ENCODE results near the gene RHOXF1. TPM values are rescaled to one million over a fixed set of nuclear protein-coding genes. Genes with fewer than 3 reads are reported as not detected.

RHOXF1 gene
- total RNA-seq, 1 donor from 2014 or later, result not detected

- Histone ChIP-seq H3K9ac (ENCODE audit: low read length) (no peak overlapping the region), H4K20me1 (ENCODE audit: insufficient read depth, low read length) (no peaks in the 10 kb centered on the region), H3K4me1 (ENCODE audit: insufficient read depth, low read length) (no peaks in the 10 kb centered on the region), H3K27ac (ENCODE audit: low read depth, low read length) (no peak overlapping the region), H3K4me3 (ENCODE audit: insufficient read depth, low read depth, low read length) (no peak overlapping the region), H2AFZ (ENCODE audit: low read depth, low read length) (no peak overlapping the region), H3K79me2 (ENCODE audit: insufficient read depth, low read length) (no peaks in the 10 kb centered on the region), H3K4me2 (ENCODE audit: low read length) (no peak overlapping the region), H3K9me3 (ENCODE audit: insufficient read depth, low read depth, low read length) (no peaks in the 10 kb centered on the region), H3K36me3 (ENCODE audit: insufficient read depth, low read length) (no peaks in the 10 kb centered on the region), H3K27me3 (ENCODE audit: insufficient read depth, low read length) (no peaks in the 10 kb centered on the region)
- DNase-seq (ENCODE audit: low read depth) (no peak), FAIRE-seq (no peak)
- Mint-ChIP-seq H3K27ac (ENCODE audit: unreplicated experiment) (no peak overlapping the region), H3K36me3 (ENCODE audit: low read depth, unreplicated experiment) (no peaks in the 10 kb centered on the region), H3K27me3 (ENCODE audit: low read depth, unreplicated experiment) (no peaks in the 10 kb centered on the region), H3K4me3 (ENCODE audit: unreplicated experiment) (no peak overlapping the region), H3K9me3 (ENCODE audit: unreplicated experiment) (no peaks in the 10 kb centered on the region), H3K4me1 (ENCODE audit: low read depth, unreplicated experiment) (no peaks in the 10 kb centered on the region)
- TF ChIP-seq CTCF (IDR thresholded peaks at IDR 0.05; ENCODE audit: insufficient read depth, low read depth, low read length) (no peak), EZH2 (IDR thresholded peaks at IDR 0.05; ENCODE audit: insufficient read depth, low read length) (no peak)
Observed at GRCh38 chrX:120125444-120125843, 9.7 kb upstream of the RHOXF1 start.

- no peaks in the 10 kb centered on the region for H4K20me1 ChIP-seq (ENCODE audit: insufficient read depth, low read length)
- DNase-seq (ENCODE audit: low read depth), result peak; percentile 1
- H3K4me2 ChIP-seq (ENCODE audit: low read length), result no peak overlapping the region
- Mint-ChIP-seq H3K27me3 (ENCODE audit: low read depth, unreplicated experiment) (peaks cover 3% of the 10 kb centered on the region), H3K27ac (ENCODE audit: unreplicated experiment) (no peak overlapping the region), H3K9me3 (ENCODE audit: unreplicated experiment) (no peaks in the 10 kb centered on the region), H3K36me3 (ENCODE audit: low read depth, unreplicated experiment) (no peaks in the 10 kb centered on the region), H3K4me1 (ENCODE audit: low read depth, unreplicated experiment) (no peaks in the 10 kb centered on the region), H3K4me3 (ENCODE audit: unreplicated experiment) (no peak overlapping the region)
- H3K9ac ChIP-seq (ENCODE audit: low read length), result no peak overlapping the region
- no peaks in the 10 kb centered on the region for H3K9me3 ChIP-seq (ENCODE audit: insufficient read depth, low read depth, low read length)
- H3K36me3 ChIP-seq (ENCODE audit: insufficient read depth, low read length), result no peaks in the 10 kb centered on the region
- H3K27me3 ChIP-seq (ENCODE audit: insufficient read depth, low read length), result no peaks in the 10 kb centered on the region
- no peak for TF ChIP-seq CTCF (IDR thresholded peaks at IDR 0.05; ENCODE audit: insufficient read depth, low read depth, low read length)
- no peak for TF ChIP-seq EZH2 (IDR thresholded peaks at IDR 0.05; ENCODE audit: insufficient read depth, low read length)
- H3K4me1 ChIP-seq (ENCODE audit: insufficient read depth, low read length), result no peaks in the 10 kb centered on the region
- H3K79me2 ChIP-seq (ENCODE audit: insufficient read depth, low read length), result no peaks in the 10 kb centered on the region
- H3K27ac ChIP-seq (ENCODE audit: low read depth, low read length), result no peak overlapping the region
- H3K4me3 ChIP-seq (ENCODE audit: insufficient read depth, low read depth, low read length), result no peak overlapping the region
- FAIRE-seq, result no peak
- no peak overlapping the region for H2AFZ ChIP-seq (ENCODE audit: low read depth, low read length)
Observed at GRCh38 chrX:120120223-120120622, 4.5 kb upstream of the RHOXF1 start.

- Histone ChIP-seq H3K4me1 (ENCODE audit: insufficient read depth, low read length) (no peaks in the 10 kb centered on the region), H3K36me3 (ENCODE audit: insufficient read depth, low read length) (no peaks in the 10 kb centered on the region), H3K27ac (ENCODE audit: low read depth, low read length) (no peak overlapping the region), H3K9ac (ENCODE audit: low read length) (no peak overlapping the region), H3K4me2 (ENCODE audit: low read length) (no peak overlapping the region), H3K27me3 (ENCODE audit: insufficient read depth, low read length) (no peaks in the 10 kb centered on the region), H4K20me1 (ENCODE audit: insufficient read depth, low read length) (no peaks in the 10 kb centered on the region), H3K9me3 (ENCODE audit: insufficient read depth, low read depth, low read length) (no peaks in the 10 kb centered on the region), H3K4me3 (ENCODE audit: insufficient read depth, low read depth, low read length) (no peak overlapping the region), H2AFZ (ENCODE audit: low read depth, low read length) (no peak overlapping the region), H3K79me2 (ENCODE audit: insufficient read depth, low read length) (no peaks in the 10 kb centered on the region)
- Mint-ChIP-seq H3K27me3 (ENCODE audit: low read depth, unreplicated experiment) (no peaks in the 10 kb centered on the region), H3K36me3 (ENCODE audit: low read depth, unreplicated experiment) (no peaks in the 10 kb centered on the region), H3K4me3 (ENCODE audit: unreplicated experiment) (no peak overlapping the region), H3K4me1 (ENCODE audit: low read depth, unreplicated experiment) (no peaks in the 10 kb centered on the region), H3K9me3 (ENCODE audit: unreplicated experiment) (no peaks in the 10 kb centered on the region), H3K27ac (ENCODE audit: unreplicated experiment) (no peak overlapping the region)
- no peak for DNase-seq (ENCODE audit: low read depth)
- peak; percentile 92 for FAIRE-seq
- TF ChIP-seq CTCF (IDR thresholded peaks at IDR 0.05; ENCODE audit: insufficient read depth, low read depth, low read length) (no peak), EZH2 (IDR thresholded peaks at IDR 0.05; ENCODE audit: insufficient read depth, low read length) (no peak)
Observed at GRCh38 chrX:120111611-120112010, 4.1 kb downstream of the RHOXF1 start.
